ENCODE results near the gene ZBP1.

Gene ZBP1

GRCh38 chr20:57583289-57584257 lies 36.7 kb downstream of the ZBP1 start:
- no peak for DNase-seq

- DNase-seq, result no peak
These were observed 37.6 kb downstream of the ZBP1 start for GRCh38 chr20:57582432-57583288.

- no peak for DNase-seq
These were observed 38.2 kb downstream of the ZBP1 start for GRCh38 chr20:57582029-57582378.

GRCh38 chr20:57581202-57582028 lies 38.8 kb downstream of the ZBP1 start:
- no peak for DNase-seq

- no peak for DNase-seq
These were observed 39.6 kb downstream of the ZBP1 start for GRCh38 chr20:57580478-57581201.

GRCh38 chr20:57579898-57580447 lies 40.3 kb downstream of the ZBP1 start:
- no peak for DNase-seq

- DNase-seq, result no peak
These were observed 40.8 kb downstream of the ZBP1 start for GRCh38 chr20:57579331-57579897.

GRCh38 chr20:57578476-57579165 lies 41.6 kb downstream of the ZBP1 start:
- no peak for DNase-seq

- no peak for DNase-seq
These were observed 42.3 kb downstream of the ZBP1 start for GRCh38 chr20:57577679-57578475.

- no peak for DNase-seq
These were observed 43.3 kb downstream of the ZBP1 start for GRCh38 chr20:57576617-57577550.

GRCh38 chr20:57576002-57576401 lies 44.2 kb downstream of the ZBP1 start:
- no peak for DNase-seq

GRCh38 chr20:57574954-57575353 lies 45.3 kb downstream of the ZBP1 start:
- DNase-seq, result no peak

- DNase-seq, result no peak
These were observed 46.3 kb downstream of the ZBP1 start for GRCh38 chr20:57573894-57574293.

GRCh38 chr20:57573242-57573641 lies 47.0 kb downstream of the ZBP1 start:
- DNase-seq, result no peak

GRCh38 chr20:57571782-57572416 lies 48.3 kb downstream of the ZBP1 start:
- no peak for DNase-seq

- no peak for DNase-seq
These were observed 49.3 kb downstream of the ZBP1 start for GRCh38 chr20:57570920-57571319.

GRCh38 chr20:57570145-57570850 lies 49.9 kb downstream of the ZBP1 start:
- no peak for DNase-seq

GRCh38 chr20:57568960-57569359 lies 51.3 kb downstream of the ZBP1 start:
- no peak for DNase-seq
